K562 (cell line): Measurements from ENCODE around the gene LTB4R2. TPM values are rescaled to one million over a fixed set of nuclear protein-coding genes. Genes with fewer than 3 reads are reported as not detected.
A peak's percentile ranks its signal among the peaks of the same experiment; 100 is the strongest.

ENCODE experiments used
- ATAC-seq: fragments of 200-7000 bp; cut with Tn5 transposase; 3 replicates; pipeline ENCODE4 v1.9.1; 2020; ENCODE audit warnings: moderate library complexity
- BruUV-seq: library from RNA; stranded (reverse); fragments of 400-500 nt; replicated peaks from 2 replicates; lab custom pipeline; 2021; lab: Mats Ljungman, UMichigan
- CTCF ChIA-PET: fragments of 300-600 bp; formaldehyde crosslinking; extraction: SDS; loops from one replicate; lab custom pipeline; 2021; ENCODE audit warnings: low intra/inter-chr PET ratio; lab: Yijun Ruan, JAX
- POLR2A ChIA-PET: fragments of 300-600, 350-650 bp; sonication (Branson Sonifier 250); formaldehyde crosslinking; extraction: SDS; loops from one replicate; lab custom pipeline; 2021; ENCODE audit warnings: antibody characterized with exemption, inconsistent platforms; lab: Yijun Ruan, JAX
- DNase-seq, 4 experiments: peaks; one replicate each; pipeline versions ENCODE4 v3.0.0 to v3.0.0-alpha.2; 2011 to 2018; ENCODE audit warnings: low spot score in 3 of 4, mixed read lengths in 3 of 4; ENCODE audit errors: extremely low read depth in 1 of 4
- FAIRE-seq: peaks from 2 replicates; lab custom pipeline; 2011; peaks lifted over from hg19 to GRCh38; lab: Jason Lieb, UNC
- H2AFZ ChIP-seq: 2 replicates; pipeline ENCODE4 v1.6.0; 2011; ENCODE audit warnings: low read depth, low read length, control low read depth, inconsistent platforms
- H3K27ac ChIP-seq: fragments of 200-600 bp; 3 replicates; pipeline ENCODE4 v1.8.0; 2011; ENCODE audit warnings: low read depth, mild to moderate bottlenecking, control low read depth, inconsistent platforms, low read length, moderate library complexity, mixed read lengths; ENCODE audit errors: extremely low read depth
- H3K27me3 ChIP-seq, 2 experiments: fragments of 300-600 bp in 1 of 2; 2 replicates in 1 of 2; 3 replicates in 1 of 2; pipeline versions ENCODE4 v1.6.0 to v1.8.0; 2011; ENCODE audit warnings: inconsistent platforms in 2 of 2, low read length in 2 of 2, mild to moderate bottlenecking in 1 of 2, mixed read lengths in 1 of 2, moderate library complexity in 1 of 2; ENCODE audit not compliant: control insufficient read depth in 2 of 2, insufficient read depth in 2 of 2
- H3K36me3 ChIP-seq: fragments of 300-600 bp; 3 replicates; pipeline ENCODE4 v1.8.0; 2011; ENCODE audit warnings: mild to moderate bottlenecking, low read length, inconsistent platforms; ENCODE audit not compliant: control insufficient read depth, insufficient read depth
- H3K4me1 ChIP-seq, 2 experiments: fragments of 200-600 bp in 1 of 2; replicated peaks in 1 of 2; 2 replicates in 1 of 2; 3 replicates in 1 of 2; pipeline versions ENCODE4 v1.5.1 to v1.8.0; 2011; ENCODE audit warnings: inconsistent platforms in 2 of 2, low read length in 2 of 2, mild to moderate bottlenecking in 1 of 2, mixed read lengths in 1 of 2, moderate library complexity in 1 of 2; ENCODE audit not compliant: control insufficient read depth in 2 of 2, insufficient read depth in 2 of 2
- H3K4me2 ChIP-seq: 2 replicates; pipeline ENCODE4 v1.6.1; 2011; ENCODE audit warnings: low read length, control low read depth, inconsistent platforms, mixed read lengths; ENCODE audit not compliant: insufficient read depth
- H3K4me3 ChIP-seq: fragments of 200-600 bp; sonication (generic), shearing (Covaris generic); 2 replicates; pipeline ENCODE4 v1.5.1; 2016; ENCODE audit warnings: control low read depth, inconsistent platforms
- H3K79me2 ChIP-seq: fragments of 200-600 bp; 3 replicates; pipeline ENCODE4 v1.8.0; 2011; ENCODE audit warnings: low read length, inconsistent platforms; ENCODE audit not compliant: control insufficient read depth, insufficient read depth
- H3K9ac ChIP-seq, 2 experiments: 2 replicates each; pipeline versions ENCODE4 v1.6.0 to v1.6.1; 2011; ENCODE audit warnings: low read depth in 2 of 2, low read length in 2 of 2, control low read depth in 1 of 2, inconsistent platforms in 1 of 2, mild to moderate bottlenecking in 1 of 2, mixed read lengths in 1 of 2; ENCODE audit not compliant: insufficient read depth in 1 of 2
- H3K9me1 ChIP-seq: one replicate; pipeline ENCODE4 v1.6.0; 2011; ENCODE audit warnings: inconsistent platforms, mild to moderate bottlenecking, low read length, moderate library complexity; ENCODE audit not compliant: control insufficient read depth, insufficient read depth
- H3K9me3 ChIP-seq: replicated peaks from 2 replicates; pipeline ENCODE4 v1.5.1; 2011; ENCODE audit warnings: low read depth, low read length, inconsistent platforms; ENCODE audit not compliant: control insufficient read depth, insufficient read depth
- H4K20me1 ChIP-seq: replicated peaks from 2 replicates; pipeline ENCODE4 v1.6.1; 2011; ENCODE audit warnings: low read length, inconsistent platforms, mixed read lengths; ENCODE audit not compliant: control insufficient read depth, insufficient read depth
- ARNT ChIP-seq, 2 experiments: fragments of 450-650 bp; IDR thresholded peaks; 2 replicates each; pipeline ENCODE4 v1.6.1; 2016; ENCODE audit warnings: mild to moderate bottlenecking in 1 of 2
- KAT7 ChIP-seq: sonication (generic); formaldehyde crosslinking; IDR thresholded peaks from 2 replicates; pipeline ENCODE4 v1.8.0; 2022; ENCODE audit warnings: missing genetic modification reagents, mild to moderate bottlenecking, borderline replicate concordance
- WGBS: fragments of 100-300 bp; shearing (Covaris generic); methylation state at CpG from one replicate; pipeline ENCODE4 v1.1.6; 2016; ENCODE audit warnings: low coverage, mixed read lengths; ENCODE audit not compliant: insufficient coverage; ENCODE audit errors: missing lambda C conversion rate; 5-methylcytosine and 5-hydroxymethylcytosine counted together
- in situ Hi-C: fragments of 300-500 bp; cut with MboI; formaldehyde crosslinking; loops from 4 replicates; pipeline ENCODE4 v1.15.0; 2018; ENCODE audit warnings: inconsistent platforms, mixed read lengths
- intact Hi-C: fragments of 100-400 bp; cut with micrococcal nuclease; formaldehyde crosslinking; loops from 2 replicates; pipeline ENCODE4 v1.14.2; 2022
- polyA plus RNA-seq, 8 experiments: library from polyadenylated mRNA; depleted of rRNA in 4 of 8; stranded (reverse) in 5 of 8; unstranded in 3 of 8; fragments of >200 nt; fragmentation: Nextera tagmentation in 2 of 8; fragmentation: Illumina TruSeq in 1 of 8; extraction: Ambion mirVana in 2 of 8; extraction: Trizol in 1 of 8; gene quantifications; 2 replicates each; pipeline versions ENCODE4 v1.2.1 to v1.2.3, GENCODE V29; 2011 to 2014; ENCODE audit warnings: inconsistent platforms in 1 of 8, missing spikeins in 1 of 8
- total RNA-seq, 7 experiments: library from RNA; depleted of rRNA in 6 of 7; stranded (reverse); fragments of >200 nt in 6 of 7; fragmentation: Illumina TruSeq in 2 of 7; extraction: Trizol in 2 of 7; gene quantifications; 2 replicates each; pipeline versions ENCODE4 v1.2.1 to v1.2.3, GENCODE V29; 2011 to 2021; ENCODE audit warnings: low replicate concordance in 1 of 7

Gene LTB4R2
- total and polyA plus RNA-seq, 9 of the 15 experiments (the other 6 are each of a cell fraction or from before 2014, with no cell fraction given): 0.03 to 11.6 (median 2.8) TPM; not detected in 1

- Histone ChIP-seq H3K4me1 (peaks cover 5 to 36% of the 10 kb centered on the region in 2 experiments; a peak in 4 of 5 replicates), H3K79me2 (no peaks in the 10 kb centered on the region), H3K9me3 (no peaks in the 10 kb centered on the region), H3K27ac (no peak overlapping the region), H2AFZ (peak overlapping the region; percentile 93; the same call in 1 of the 2 replicates), H3K9ac (no peak overlapping the region), H3K4me3 (no peak overlapping the region), H4K20me1 (no peaks in the 10 kb centered on the region), H3K36me3 (no peaks in the 10 kb centered on the region), H3K9me1 (no peaks in the 10 kb centered on the region), H3K4me2 (peak overlapping the region; percentile 78; the same call in 1 of the 2 replicates), H3K27me3 (peaks cover 0 to 2% of the 10 kb centered on the region in 2 experiments; a peak in 1 of 5 replicates)
- FAIRE-seq (no peak), DNase-seq (no peak), ATAC-seq (no peak)
- 0 out of 2 replicates have a peak, but pooled peaks have one; percentile 0 for TF ChIP-seq KAT7 (CRISPR knock-in tag)
- TF ChIP-seq ARNT (IDR thresholded peaks at IDR 0.05): no peak
- in situ Hi-C loops: loop anchor here (5.0 to 25.0 kb wide), 2 partner anchors 101 to 356 kb away; no protein-coding TSS in a partner anchor
- WGBS: 69% methylated on average over 17 of the region's 26 CpGs
- no TSS peak for BruUV-seq
- ChIA-PET CTCF (interaction anchor here (0.6 to 0.8 kb wide), 2 partner anchors 105 to 171 kb away, joined by 3 read pairs; partner anchors contain the start of gene IRF9), POLR2A (interaction anchor here (0.6 to 2.5 kb wide), 3 partner anchors 24 to 104 kb away, joined by 3 to 25 read pairs (median 4); partner anchors contain the start of genes CBLN3, CIDEB and KHNYN)
- intact Hi-C loops: loop anchor here (1.0 to 5.0 kb wide), 2 partner anchors 36 to 81 kb away; partner anchors contain the start of gene NFATC4
Observed at GRCh38 chr14:24331731-24332267, 21.9 kb downstream of the LTB4R2 start.
